SK-N-SH treated with all-trans-retinoic acid at 6 μM for 48 hours (cell line): Measurements from ENCODE around the gene PEX5L.
A peak's percentile ranks its signal among the peaks of the same experiment; 100 is the strongest.
"Not testable (repeated sequence)": the region's sequence is repeated elsewhere in the genome, so short reads cannot be mapped to it uniquely, and the experiment has no call there.

Source experiments
- ATAC-seq: fragments of 200-7000 bp; cut with Tn5 transposase; 3 replicates; pipeline ENCODE4 v1.9.1; 2020; ENCODE audit warnings: mild to moderate bottlenecking, moderate library complexity
- BACH2 ChIP-seq: fragments of 250-450 bp; sonication (Bioruptor Pico); IDR thresholded peaks from 2 replicates; pipeline ENCODE4 v1.9.0; 2021; ENCODE audit warnings: mild to moderate bottlenecking, borderline replicate concordance
- CSDC2 ChIP-seq: fragments of 250-450 bp; sonication (Bioruptor Pico); IDR thresholded peaks from 2 replicates; pipeline ENCODE4 v1.5.0; 2020; ENCODE audit warnings: mild to moderate bottlenecking, moderate library complexity
- ESRRG ChIP-seq: fragments of 250-450 bp; sonication (Bioruptor Pico); IDR thresholded peaks from 2 replicates; pipeline ENCODE4 v1.6.1; 2021; ENCODE audit warnings: mild to moderate bottlenecking
- GLIS3 ChIP-seq: fragments of 250-450 bp; sonication (Bioruptor Pico); IDR thresholded peaks from 2 replicates; pipeline ENCODE4 v1.5.0; 2020; ENCODE audit warnings: mild to moderate bottlenecking, moderate library complexity
- ISL1 ChIP-seq: fragments of 250-450 bp; sonication (Bioruptor Pico); IDR thresholded peaks from 2 replicates; pipeline ENCODE4 v2.1.2; 2022; ENCODE audit warnings: mild to moderate bottlenecking, moderate library complexity
- OSR1 ChIP-seq: fragments of 250-450 bp; sonication (Bioruptor Pico); IDR thresholded peaks from 2 replicates; pipeline ENCODE4 v1.8.0; 2022; ENCODE audit warnings: moderate library complexity, mild to moderate bottlenecking, inconsistent platforms
- PPARA ChIP-seq: fragments of 250-450 bp; sonication (Bioruptor Pico); IDR thresholded peaks from 2 replicates; pipeline ENCODE4 v1.5.0; 2020; ENCODE audit warnings: mild to moderate bottlenecking, borderline replicate concordance
- RARB ChIP-seq: fragments of 250-450 bp; sonication (Bioruptor Pico); IDR thresholded peaks from 2 replicates; pipeline ENCODE4 v1.8.0; 2021; ENCODE audit warnings: mild to moderate bottlenecking, moderate library complexity
- SNAI2 ChIP-seq: fragments of 250-450 bp; sonication (Bioruptor Pico); IDR thresholded peaks from 2 replicates; pipeline ENCODE4 v1.5.0; 2020; ENCODE audit warnings: mild to moderate bottlenecking, moderate library complexity
- TCF4 ChIP-seq: fragments of 250-450 bp; sonication (Bioruptor Pico); IDR thresholded peaks from 2 replicates; pipeline ENCODE4 v1.8.0; 2021; ENCODE audit warnings: mild to moderate bottlenecking, moderate library complexity, borderline replicate concordance
- TOX ChIP-seq: fragments of 250-450 bp; sonication (Bioruptor Pico); IDR thresholded peaks from 2 replicates; pipeline ENCODE4 v1.8.0; 2021; ENCODE audit warnings: mild to moderate bottlenecking, moderate library complexity, borderline replicate concordance
- ZC3H10 ChIP-seq: fragments of 250-450 bp; sonication (Bioruptor Pico); IDR thresholded peaks from 2 replicates; pipeline ENCODE4 v1.5.1; 2021; ENCODE audit warnings: mild to moderate bottlenecking, moderate library complexity
- ZFP3 ChIP-seq: fragments of 250-450 bp; sonication (Bioruptor Pico); IDR thresholded peaks from 2 replicates; pipeline ENCODE4 v1.5.0; 2020; ENCODE audit warnings: mild to moderate bottlenecking, moderate library complexity
- ZFP30 ChIP-seq: fragments of 450-650 bp; formaldehyde crosslinking; IDR thresholded peaks from 2 replicates; pipeline ENCODE4 v1.5.0; 2022; ENCODE audit warnings: mild to moderate bottlenecking, moderate library complexity
- ZNF8 ChIP-seq: fragments of 450-650 bp; formaldehyde crosslinking; IDR thresholded peaks from 2 replicates; pipeline ENCODE4 v1.5.0; 2020; ENCODE audit warnings: mild to moderate bottlenecking, moderate library complexity
- TF ChIP-seq, protein P1 (sequence below): fragments of 250-450 bp; sonication (Bioruptor Pico); IDR thresholded peaks from 2 replicates; pipeline ENCODE4 v1.5.0; 2020; ENCODE audit warnings: mild to moderate bottlenecking, moderate library complexity
- TF ChIP-seq, protein P2 (sequence below): fragments of 250-450 bp; sonication (Bioruptor Pico); IDR thresholded peaks from 2 replicates; pipeline ENCODE4 v1.8.0; 2021; ENCODE audit warnings: low read depth, mild to moderate bottlenecking, moderate library complexity, borderline replicate concordance
- TF ChIP-seq, protein P3 (sequence below): fragments of 250-450 bp; sonication (Bioruptor Pico); IDR thresholded peaks from 2 replicates; pipeline ENCODE4 v1.5.1; 2020; ENCODE audit warnings: low read depth, mild to moderate bottlenecking, moderate library complexity
- TF ChIP-seq, protein P4 (sequence below): fragments of 250-450 bp; sonication (Bioruptor Pico); IDR thresholded peaks from 2 replicates; pipeline ENCODE4 v1.5.1; 2021; ENCODE audit warnings: mild to moderate bottlenecking, moderate library complexity
- TF ChIP-seq, protein P5 (sequence below): fragments of 250-450 bp; sonication (Bioruptor Pico); IDR thresholded peaks from 2 replicates; pipeline ENCODE4 v1.8.0; 2020; ENCODE audit warnings: mild to moderate bottlenecking, moderate library complexity, borderline replicate concordance

Gene PEX5L

DNA sequence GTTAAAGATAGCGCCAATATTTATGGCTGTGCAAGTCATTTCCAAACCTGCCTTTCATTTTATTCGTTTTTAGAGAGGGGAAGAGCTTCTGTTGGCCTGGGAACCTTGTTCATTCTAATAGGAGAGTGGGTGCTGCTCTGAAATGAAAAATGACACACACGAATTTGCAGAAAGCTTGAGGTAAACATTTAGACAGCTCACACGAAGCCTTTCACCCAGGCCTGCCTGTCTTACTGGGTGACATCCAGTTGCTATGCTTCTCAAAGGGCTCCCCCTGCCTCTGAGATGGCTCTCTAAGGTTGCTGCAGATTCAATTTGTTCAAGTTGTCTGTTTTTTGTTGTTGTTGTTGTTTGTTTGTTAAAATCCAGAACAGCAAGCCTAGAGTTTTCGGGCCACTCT is 18.2 kb downstream of the PEX5L start:
- ATAC-seq = no peak
- no peak for TF ChIP-seq ZNF8 (CRISPR knock-in tag)
- no peak for TF ChIP-seq SNAI2 (CRISPR knock-in tag)
- TF ChIP-seq OSR1 (CRISPR knock-in tag) = no peak
- no peak for TF ChIP-seq ZFP3 (CRISPR knock-in tag)

DNA sequence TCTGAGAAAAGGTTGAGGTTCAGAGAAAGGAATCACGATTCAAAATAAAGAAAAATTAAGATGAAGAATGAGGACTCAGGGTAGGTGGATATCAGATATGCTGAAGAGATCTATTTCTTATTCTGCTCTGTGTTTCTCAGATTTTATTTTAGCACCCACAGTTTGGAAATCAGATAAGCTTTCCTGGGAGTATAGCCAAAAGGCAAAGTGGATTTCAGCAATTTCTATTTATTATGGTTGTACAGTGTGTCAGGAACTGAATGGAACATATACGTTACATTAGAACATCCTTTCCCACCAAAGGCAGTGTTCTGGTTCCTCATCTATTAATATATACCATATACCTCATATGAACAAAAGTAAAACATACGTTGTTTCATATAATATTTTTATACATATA is 18.9 kb downstream of the PEX5L start:
- no peak for TF ChIP-seq ZC3H10 (CRISPR knock-in tag)
- TF ChIP-seq, protein P1, sequence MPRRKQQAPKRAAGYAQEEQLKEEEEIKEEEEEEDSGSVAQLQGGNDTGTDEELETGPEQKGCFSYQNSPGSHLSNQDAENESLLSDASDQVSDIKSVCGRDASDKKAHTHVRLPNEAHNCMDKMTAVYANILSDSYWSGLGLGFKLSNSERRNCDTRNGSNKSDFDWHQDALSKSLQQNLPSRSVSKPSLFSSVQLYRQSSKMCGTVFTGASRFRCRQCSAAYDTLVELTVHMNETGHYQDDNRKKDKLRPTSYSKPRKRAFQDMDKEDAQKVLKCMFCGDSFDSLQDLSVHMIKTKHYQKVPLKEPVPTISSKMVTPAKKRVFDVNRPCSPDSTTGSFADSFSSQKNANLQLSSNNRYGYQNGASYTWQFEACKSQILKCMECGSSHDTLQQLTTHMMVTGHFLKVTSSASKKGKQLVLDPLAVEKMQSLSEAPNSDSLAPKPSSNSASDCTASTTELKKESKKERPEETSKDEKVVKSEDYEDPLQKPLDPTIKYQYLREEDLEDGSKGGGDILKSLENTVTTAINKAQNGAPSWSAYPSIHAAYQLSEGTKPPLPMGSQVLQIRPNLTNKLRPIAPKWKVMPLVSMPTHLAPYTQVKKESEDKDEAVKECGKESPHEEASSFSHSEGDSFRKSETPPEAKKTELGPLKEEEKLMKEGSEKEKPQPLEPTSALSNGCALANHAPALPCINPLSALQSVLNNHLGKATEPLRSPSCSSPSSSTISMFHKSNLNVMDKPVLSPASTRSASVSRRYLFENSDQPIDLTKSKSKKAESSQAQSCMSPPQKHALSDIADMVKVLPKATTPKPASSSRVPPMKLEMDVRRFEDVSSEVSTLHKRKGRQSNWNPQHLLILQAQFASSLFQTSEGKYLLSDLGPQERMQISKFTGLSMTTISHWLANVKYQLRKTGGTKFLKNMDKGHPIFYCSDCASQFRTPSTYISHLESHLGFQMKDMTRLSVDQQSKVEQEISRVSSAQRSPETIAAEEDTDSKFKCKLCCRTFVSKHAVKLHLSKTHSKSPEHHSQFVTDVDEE (CRISPR knock-in tag) = no peak
- TF ChIP-seq, protein P2, sequence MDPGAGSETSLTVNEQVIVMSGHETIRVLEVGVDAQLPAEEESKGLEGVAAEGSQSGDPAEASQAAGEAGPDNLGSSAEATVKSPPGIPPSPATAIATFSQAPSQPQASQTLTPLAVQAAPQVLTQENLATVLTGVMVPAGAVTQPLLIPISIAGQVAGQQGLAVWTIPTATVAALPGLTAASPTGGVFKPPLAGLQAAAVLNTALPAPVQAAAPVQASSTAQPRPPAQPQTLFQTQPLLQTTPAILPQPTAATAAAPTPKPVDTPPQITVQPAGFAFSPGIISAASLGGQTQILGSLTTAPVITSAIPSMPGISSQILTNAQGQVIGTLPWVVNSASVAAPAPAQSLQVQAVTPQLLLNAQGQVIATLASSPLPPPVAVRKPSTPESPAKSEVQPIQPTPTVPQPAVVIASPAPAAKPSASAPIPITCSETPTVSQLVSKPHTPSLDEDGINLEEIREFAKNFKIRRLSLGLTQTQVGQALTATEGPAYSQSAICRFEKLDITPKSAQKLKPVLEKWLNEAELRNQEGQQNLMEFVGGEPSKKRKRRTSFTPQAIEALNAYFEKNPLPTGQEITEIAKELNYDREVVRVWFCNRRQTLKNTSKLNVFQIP (CRISPR knock-in tag) = no peak
- TF ChIP-seq ISL1 (CRISPR knock-in tag) = no peak
- TF ChIP-seq CSDC2 = no peak
- TF ChIP-seq RARB (CRISPR knock-in tag) = no peak
- TF ChIP-seq ESRRG (CRISPR knock-in tag) = no peak
- no peak for TF ChIP-seq ZFP30 (CRISPR knock-in tag)
- TF ChIP-seq ZFP3 (CRISPR knock-in tag) = no peak
- no peak for TF ChIP-seq TOX (CRISPR knock-in tag)
- TF ChIP-seq, protein P3, sequence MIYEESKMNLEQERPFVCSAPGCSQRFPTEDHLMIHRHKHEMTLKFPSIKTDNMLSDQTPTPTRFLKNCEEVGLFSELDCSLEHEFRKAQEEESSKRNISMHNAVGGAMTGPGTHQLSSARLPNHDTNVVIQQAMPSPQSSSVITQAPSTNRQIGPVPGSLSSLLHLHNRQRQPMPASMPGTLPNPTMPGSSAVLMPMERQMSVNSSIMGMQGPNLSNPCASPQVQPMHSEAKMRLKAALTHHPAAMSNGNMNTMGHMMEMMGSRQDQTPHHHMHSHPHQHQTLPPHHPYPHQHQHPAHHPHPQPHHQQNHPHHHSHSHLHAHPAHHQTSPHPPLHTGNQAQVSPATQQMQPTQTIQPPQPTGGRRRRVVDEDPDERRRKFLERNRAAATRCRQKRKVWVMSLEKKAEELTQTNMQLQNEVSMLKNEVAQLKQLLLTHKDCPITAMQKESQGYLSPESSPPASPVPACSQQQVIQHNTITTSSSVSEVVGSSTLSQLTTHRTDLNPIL (CRISPR knock-in tag) = no peak
- TF ChIP-seq, protein P4, sequence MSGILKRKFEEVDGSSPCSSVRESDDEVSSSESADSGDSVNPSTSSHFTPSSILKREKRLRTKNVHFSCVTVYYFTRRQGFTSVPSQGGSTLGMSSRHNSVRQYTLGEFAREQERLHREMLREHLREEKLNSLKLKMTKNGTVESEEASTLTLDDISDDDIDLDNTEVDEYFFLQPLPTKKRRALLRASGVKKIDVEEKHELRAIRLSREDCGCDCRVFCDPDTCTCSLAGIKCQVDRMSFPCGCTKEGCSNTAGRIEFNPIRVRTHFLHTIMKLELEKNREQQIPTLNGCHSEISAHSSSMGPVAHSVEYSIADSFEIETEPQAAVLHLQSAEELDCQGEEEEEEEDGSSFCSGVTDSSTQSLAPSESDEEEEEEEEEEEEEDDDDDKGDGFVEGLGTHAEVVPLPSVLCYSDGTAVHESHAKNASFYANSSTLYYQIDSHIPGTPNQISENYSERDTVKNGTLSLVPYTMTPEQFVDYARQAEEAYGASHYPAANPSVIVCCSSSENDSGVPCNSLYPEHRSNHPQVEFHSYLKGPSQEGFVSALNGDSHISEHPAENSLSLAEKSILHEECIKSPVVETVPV = no peak
- TF ChIP-seq GLIS3 (CRISPR knock-in tag) = no peak
- no peak for TF ChIP-seq BACH2 (CRISPR knock-in tag)
- TF ChIP-seq ZNF8 (CRISPR knock-in tag) = no peak
- TF ChIP-seq, protein P5, sequence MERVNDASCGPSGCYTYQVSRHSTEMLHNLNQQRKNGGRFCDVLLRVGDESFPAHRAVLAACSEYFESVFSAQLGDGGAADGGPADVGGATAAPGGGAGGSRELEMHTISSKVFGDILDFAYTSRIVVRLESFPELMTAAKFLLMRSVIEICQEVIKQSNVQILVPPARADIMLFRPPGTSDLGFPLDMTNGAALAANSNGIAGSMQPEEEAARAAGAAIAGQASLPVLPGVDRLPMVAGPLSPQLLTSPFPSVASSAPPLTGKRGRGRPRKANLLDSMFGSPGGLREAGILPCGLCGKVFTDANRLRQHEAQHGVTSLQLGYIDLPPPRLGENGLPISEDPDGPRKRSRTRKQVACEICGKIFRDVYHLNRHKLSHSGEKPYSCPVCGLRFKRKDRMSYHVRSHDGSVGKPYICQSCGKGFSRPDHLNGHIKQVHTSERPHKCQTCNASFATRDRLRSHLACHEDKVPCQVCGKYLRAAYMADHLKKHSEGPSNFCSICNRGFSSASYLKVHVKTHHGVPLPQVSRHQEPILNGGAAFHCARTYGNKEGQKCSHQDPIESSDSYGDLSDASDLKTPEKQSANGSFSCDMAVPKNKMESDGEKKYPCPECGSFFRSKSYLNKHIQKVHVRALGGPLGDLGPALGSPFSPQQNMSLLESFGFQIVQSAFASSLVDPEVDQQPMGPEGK (CRISPR knock-in tag) = no peak
- TF ChIP-seq PPARA = no peak
- ATAC-seq = no peak

DNA sequence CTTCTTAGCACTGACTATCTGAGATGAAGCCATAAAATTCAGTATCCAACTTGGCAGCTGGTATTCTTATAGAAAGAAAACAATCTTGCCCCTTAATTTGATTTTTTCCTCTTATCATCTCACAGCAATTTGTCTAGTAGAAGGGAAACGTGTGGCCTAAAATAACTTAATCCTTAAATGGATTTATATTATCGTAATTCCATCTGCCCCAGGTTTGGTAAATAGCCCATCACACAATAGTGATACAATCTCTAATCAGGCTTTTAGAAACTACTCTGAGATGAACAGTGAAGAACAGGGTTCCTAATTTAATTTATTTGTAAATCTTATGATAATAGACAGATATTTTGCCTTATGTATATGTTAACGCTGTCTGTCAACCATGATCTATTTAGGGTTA is 24.8 kb downstream of the PEX5L start:
- ATAC-seq = no peak
- TF ChIP-seq TCF4 (peak; percentile 82; the same call in 1 of the 2 replicates), ISL1 (CRISPR knock-in tag) (peak; percentile 42), BACH2 (CRISPR knock-in tag) (no peak)
- TF ChIP-seq, protein P1 (CRISPR knock-in tag) = peak; percentile 76

DNA sequence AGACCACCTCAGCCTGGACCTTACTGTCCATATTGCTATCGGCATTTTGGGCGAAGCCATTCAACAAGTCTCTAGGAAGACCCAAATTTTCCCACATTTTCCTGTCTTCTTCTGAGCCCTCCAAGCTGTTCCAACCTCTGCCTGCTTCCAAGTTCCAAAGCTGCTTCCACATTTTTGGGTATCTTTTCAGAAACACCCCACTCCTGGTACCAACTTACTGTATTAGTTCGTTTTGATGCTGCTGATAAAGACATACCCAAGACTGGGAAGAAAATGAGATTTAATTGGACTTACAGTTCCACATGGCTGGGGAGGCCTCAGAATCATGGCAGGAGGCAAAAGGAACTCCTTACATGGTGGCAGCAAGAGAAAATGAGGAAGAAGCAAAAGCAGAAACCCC is 28.4 kb downstream of the PEX5L start:
- not testable (repeated sequence) for ATAC-seq
